ENCODE measurements around the gene NDUFS2.
"Not testable (repeated sequence)": the region's sequence is repeated elsewhere in the genome, so short reads cannot be mapped to it uniquely, and the experiment has no call there.

Gene NDUFS2

GRCh38 chr1:161255955-161256520 is 53.9 kb downstream of the NDUFS2 start:
- not testable (repeated sequence) for DNase-seq

DNA sequence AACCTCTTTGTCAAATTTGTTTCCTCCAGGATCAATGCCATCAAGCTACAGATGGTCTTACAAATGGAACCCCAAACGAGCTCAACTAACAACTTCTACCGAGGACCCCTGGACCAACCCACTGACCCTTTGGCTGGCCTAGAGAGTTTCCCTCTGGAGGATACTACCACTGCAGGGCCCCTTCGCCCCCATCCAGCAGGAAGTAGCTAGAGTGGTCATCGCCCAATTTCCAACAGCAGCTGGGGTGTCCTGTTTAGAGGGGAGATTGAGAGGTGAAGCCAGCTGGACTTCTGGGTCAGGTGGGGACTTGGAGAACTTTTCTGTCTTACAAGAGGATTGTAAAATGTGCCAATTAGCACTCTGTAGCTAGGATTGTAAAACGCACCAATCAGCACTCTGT is 54.9 kb downstream of the NDUFS2 start:
- DNase-seq, result not testable (repeated sequence)

GRCh38 chr1:161258439-161259344 is 56.5 kb downstream of the NDUFS2 start, which contains the start of gene PCP4L1:
TSS of gene PCP4L1 (plus strand) at chr1:161258745. CDS start at chr1:161258975, 230 bp downstream.
- DNase-seq, result peak in 1 of 2 experiments; percentile 3

DNA sequence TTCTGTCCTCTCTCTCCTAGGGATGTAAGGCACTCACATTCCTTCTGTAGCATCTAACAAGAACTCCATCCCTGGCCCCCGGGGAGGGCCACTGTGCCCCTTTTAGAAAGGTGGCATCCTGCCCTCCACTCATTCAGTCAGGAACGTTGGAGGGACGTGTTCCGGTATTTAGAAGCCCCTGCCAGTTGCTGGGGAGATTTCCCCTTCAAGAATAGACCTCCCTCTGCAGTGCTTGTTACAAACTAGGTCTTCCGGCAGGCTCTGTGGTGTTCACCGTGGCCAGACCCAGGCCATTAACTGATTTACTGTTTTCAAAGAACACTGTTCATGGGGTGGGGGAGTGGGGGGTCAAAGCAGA is 57.2 kb downstream of the NDUFS2 start:
- DNase-seq, result no peak

GRCh38 chr1:161259765-161260164 is 57.6 kb downstream of the NDUFS2 start:
- DNase-seq, result no peak

- DNase-seq, result no peak
Measured at GRCh38 chr1:161260376-161261260, 58.5 kb downstream of the NDUFS2 start.

GRCh38 chr1:161261261-161262235 is 59.4 kb downstream of the NDUFS2 start:
- no peak for DNase-seq
